Kidney epithelial cell (primary cell): ENCODE measurements around the gene SLC35F1. TPM values are rescaled to one million over a fixed set of nuclear protein-coding genes. Genes with fewer than 3 reads are reported as not detected.
A peak's percentile ranks its signal among the peaks of the same experiment; 100 is the strongest.
"Not testable (repeated sequence)": the region's sequence is repeated elsewhere in the genome, so short reads cannot be mapped to it uniquely, and the experiment has no call there.

ENCODE experiments used
- DNase-seq: peaks from one replicate; pipeline ENCODE4 v3.0.0-alpha.2; 2010; ENCODE audit warnings: low read depth
- H3K27me3 ChIP-seq: 2 replicates; pipeline ENCODE4 v1.6.0; 2011; ENCODE audit warnings: low read length; ENCODE audit not compliant: control insufficient read depth, insufficient read depth
- H3K36me3 ChIP-seq: 2 replicates; pipeline ENCODE4 v1.5.1; 2011; ENCODE audit warnings: low read length; ENCODE audit not compliant: control insufficient read depth, insufficient read depth
- H3K4me3 ChIP-seq: 2 replicates; pipeline ENCODE4 v1.5.1; 2011; ENCODE audit warnings: low read depth, mild to moderate bottlenecking, control low read depth, low read length
- CTCF ChIP-seq: IDR thresholded peaks from 2 replicates; pipeline ENCODE4 v1.5.1; 2011; ENCODE audit warnings: mild to moderate bottlenecking, moderate library complexity, low read length, control low read depth, inconsistent platforms; ENCODE audit not compliant: insufficient read depth, poor library complexity, severe bottlenecking
- total RNA-seq: library from RNA; depleted of rRNA; stranded (reverse); fragments of >200 nt; gene quantifications from 2 replicates; pipeline ENCODE4 v1.2.3, GENCODE V29; 2015

The SLC35F1 gene
- total RNA-seq, 1 donor from 2014 or later: 0.38 TPM

- no peaks in the 10 kb centered on the region for H3K36me3 ChIP-seq
- DNase-seq: no peak
- no peak for TF ChIP-seq CTCF
- no peak overlapping the region for H3K4me3 ChIP-seq
- no peaks in the 10 kb centered on the region for H3K27me3 ChIP-seq
These were observed 53.8 kb downstream of the SLC35F1 start for GRCh38 chr6:117960877-117961276.

GRCh38 chr6:117961301-117961700 lies 54.2 kb downstream of the SLC35F1 start:
- TF ChIP-seq CTCF: no peak

GRCh38 chr6:117965763-117966162 lies 58.7 kb downstream of the SLC35F1 start:
- not testable (repeated sequence) for H3K27me3 ChIP-seq, H3K4me3 ChIP-seq

More at GRCh38 chr6:117961301-117961700, 54.2 kb downstream of the SLC35F1 start:
- H3K36me3 ChIP-seq: no peaks in the 10 kb centered on the region
- no peak for DNase-seq
- H3K27me3 ChIP-seq: no peaks in the 10 kb centered on the region
- H3K4me3 ChIP-seq: no peak overlapping the region

GRCh38 chr6:117971637-117972036 lies 64.6 kb downstream of the SLC35F1 start:
- no peak for TF ChIP-seq CTCF
- DNase-seq: no peak
- Histone ChIP-seq H3K27me3 (no peaks in the 10 kb centered on the region), H3K36me3 (no peaks in the 10 kb centered on the region), H3K4me3 (no peak overlapping the region)

More at GRCh38 chr6:117965763-117966162, 58.7 kb downstream of the SLC35F1 start:
- not testable (repeated sequence) for H3K36me3 ChIP-seq, DNase-seq

GRCh38 chr6:117974914-117975627 lies 68.0 kb downstream of the SLC35F1 start:
- no peaks in the 10 kb centered on the region for H3K27me3 ChIP-seq
- no peak for DNase-seq
- H3K36me3 ChIP-seq: no peaks in the 10 kb centered on the region
- no peak for TF ChIP-seq CTCF
- H3K4me3 ChIP-seq: no peak overlapping the region

GRCh38 chr6:117976030-117976651 lies 69.1 kb downstream of the SLC35F1 start:
- Histone ChIP-seq H3K36me3 (no peaks in the 10 kb centered on the region), H3K4me3 (no peak overlapping the region), H3K27me3 (no peaks in the 10 kb centered on the region)
- TF ChIP-seq CTCF: peak; percentile 74
- DNase-seq: no peak
